Caco-2 (cell line): ENCODE results near the gene ABT1. TPM values are rescaled to one million over a fixed set of nuclear protein-coding genes. Genes with fewer than 3 reads are reported as not detected.

Source experiments
- BruUV-seq: library from RNA; stranded (reverse); fragments of 400-500 nt; replicated peaks from 2 replicates; lab custom pipeline; 2021; lab: Mats Ljungman, UMichigan
- CTCF ChIA-PET: fragments of 300-600 bp; sonication (Branson Sonifier 250); formaldehyde crosslinking; loops from one replicate; lab custom pipeline; 2022; ENCODE audit warnings: antibody characterized with exemption; lab: Charles Lee
- POLR2A ChIA-PET: fragments of 300-600 bp; sonication (Branson Sonifier 250); formaldehyde crosslinking; loops from one replicate; lab custom pipeline; 2022; ENCODE audit warnings: antibody characterized with exemption; lab: Charles Lee
- DNase-seq, 2 experiments: peaks; one replicate each; pipeline versions ENCODE4 v3.0.0 to v3.0.0-alpha.2; 2020 to 2022
- H3K27me3 ChIP-seq: replicated peaks from 2 replicates; pipeline ENCODE4 v1.6.0; 2011; ENCODE audit warnings: low read length; ENCODE audit not compliant: control insufficient read depth, insufficient read depth
- H3K36me3 ChIP-seq: 2 replicates; pipeline ENCODE4 v1.5.1; 2011; ENCODE audit warnings: low read length; ENCODE audit not compliant: control insufficient read depth, insufficient read depth
- H3K4me1 ChIP-seq: fragments of 250-450 bp; sonication (Bioruptor Pico); 2 replicates; pipeline ENCODE4 v1.5.1; 2020; ENCODE audit warnings: mild to moderate bottlenecking
- H3K4me3 ChIP-seq: 2 replicates; pipeline ENCODE4 v1.5.1; 2011; ENCODE audit warnings: low read depth, mild to moderate bottlenecking, control low read depth, low read length
- H3K9me3 ChIP-seq: fragments of 250-450 bp; sonication (Bioruptor Pico); 2 replicates; pipeline ENCODE4 v1.5.1; 2020; ENCODE audit warnings: mild to moderate bottlenecking, moderate library complexity
- H3K27ac Mint-ChIP-seq: one replicate; pipeline ENCODE4 v1.8.0; 2022; ENCODE audit warnings: mixed read lengths; ENCODE audit not compliant: unreplicated experiment
- H3K27me3 Mint-ChIP-seq: one replicate; pipeline ENCODE4 v1.8.0; 2022; ENCODE audit warnings: mixed read lengths; ENCODE audit not compliant: insufficient read depth, unreplicated experiment
- H3K36me3 Mint-ChIP-seq: one replicate; pipeline ENCODE4 v1.8.0; 2022; ENCODE audit warnings: mild to moderate bottlenecking, mixed read lengths; ENCODE audit not compliant: insufficient read depth, unreplicated experiment
- H3K4me1 Mint-ChIP-seq: one replicate; pipeline ENCODE4 v1.8.0; 2022; ENCODE audit warnings: low read depth, mixed read lengths; ENCODE audit not compliant: unreplicated experiment
- H3K4me3 Mint-ChIP-seq: one replicate; pipeline ENCODE4 v1.8.0; 2022; ENCODE audit warnings: mild to moderate bottlenecking, moderate library complexity, mixed read lengths; ENCODE audit not compliant: unreplicated experiment
- H3K9me3 Mint-ChIP-seq: one replicate; pipeline ENCODE4 v1.8.0; 2022; ENCODE audit warnings: mixed read lengths; ENCODE audit not compliant: unreplicated experiment
- CTCF ChIP-seq, 2 experiments: fragments of 200-600 bp in 1 of 2; IDR thresholded peaks; 1 replicate in 1 of 2; 2 replicates in 1 of 2; pipeline versions ENCODE4 v1.5.1 to v1.8.0; 2011 to 2022; ENCODE audit warnings: antibody characterized with exemption in 1 of 2, control low read depth in 1 of 2, inconsistent platforms in 1 of 2, low read depth in 1 of 2, low read length in 1 of 2, mild to moderate bottlenecking in 1 of 2, moderate library complexity in 1 of 2; ENCODE audit not compliant: insufficient read depth in 1 of 2, severe bottlenecking in 1 of 2, unreplicated experiment in 1 of 2
- intact Hi-C: fragments of 100-400 bp; cut with micrococcal nuclease; formaldehyde crosslinking; loops from one replicate; pipeline ENCODE4 v1.10.0; 2022; ENCODE audit not compliant: unreplicated experiment
- total RNA-seq: library from RNA; stranded (reverse); gene quantifications from 2 replicates; pipeline ENCODE4 v1.2.3, GENCODE V29; 2022

The ABT1 gene
- total RNA-seq, 1 experiment from 2014 or later, result 15.1 TPM

- CTCF ChIA-PET, result interaction anchor here (0.7 to 2.3 kb wide), 4 partner anchors 13 to 393 kb away, joined by 3 to 18 read pairs (median 8); no protein-coding TSS in a partner anchor
- intact Hi-C loops, result loop anchor here (2.0 to 5.0 kb wide), 2 partner anchors 47 to 227 kb away; no protein-coding TSS in a partner anchor
- DNase-seq, result no peak
- H3K4me3 ChIP-seq, result peak overlapping the region; percentile 49
- H3K36me3 ChIP-seq, result no peaks in the 10 kb centered on the region
- Mint-ChIP-seq H3K27me3 (peaks cover 9% of the 10 kb centered on the region), H3K4me1 (peaks cover 22% of the 10 kb centered on the region), H3K27ac (peak overlapping the region; percentile 95), H3K9me3 (no peaks in the 10 kb centered on the region), H3K4me3 (peak overlapping the region; percentile 95), H3K36me3 (peaks cover 34% of the 10 kb centered on the region)
- H3K9me3 ChIP-seq, result no peaks in the 10 kb centered on the region
- no peaks in the 10 kb centered on the region for H3K27me3 ChIP-seq
- no TSS peak for BruUV-seq
- H3K4me1 ChIP-seq, result 0 out of 2 replicates have a peak, but pooled peaks cover 5% of the 10 kb centered on the region
- POLR2A ChIA-PET, result interaction anchor here (1.0 kb wide), 1 partner anchor 37 kb away, joined by 4 read pairs; no protein-coding TSS in a partner anchor
- no peak for TF ChIP-seq CTCF (IDR thresholded peaks at IDR 0.05; ENCODE audit: insufficient read depth in 1 of 2, low read depth in 1 of 2, low read length in 1 of 2, severe bottlenecking in 1 of 2, unreplicated experiment in 1 of 2)
Observed at GRCh38 chr6:26569433-26569764, 27.4 kb upstream of the ABT1 start.

- BruUV-seq, result no TSS peak
- intact Hi-C loops, result no loop called here
- DNase-seq, result no peak
Observed at GRCh38 chr6:26570027-26570809, 26.5 kb upstream of the ABT1 start.

More at GRCh38 chr6:26570027-26570809, 26.5 kb upstream of the ABT1 start:
- H3K4me3 ChIP-seq, result no peak overlapping the region
- ChIA-PET CTCF (interaction anchor here (1.2 to 2.3 kb wide), 3 partner anchors 13 to 229 kb away, joined by 3 to 18 read pairs (median 11); no protein-coding TSS in a partner anchor), POLR2A (no interaction called here)
- no peaks in the 10 kb centered on the region for H3K27me3 ChIP-seq
- no peak overlapping the region for H3K27ac Mint-ChIP-seq
- H3K9me3 ChIP-seq, result no peaks in the 10 kb centered on the region
- H3K9me3 Mint-ChIP-seq, result no peaks in the 10 kb centered on the region
- H3K36me3 ChIP-seq, result no peaks in the 10 kb centered on the region
- TF ChIP-seq CTCF (IDR thresholded peaks at IDR 0.05; ENCODE audit: insufficient read depth in 1 of 2, low read depth in 1 of 2, low read length in 1 of 2, severe bottlenecking in 1 of 2, unreplicated experiment in 1 of 2), result no peak
- H3K4me3 Mint-ChIP-seq, result no peak overlapping the region
- peaks cover 9% of the 10 kb centered on the region for H3K27me3 Mint-ChIP-seq
- H3K4me1 ChIP-seq, result 0 out of 2 replicates have a peak, but pooled peaks cover 5% of the 10 kb centered on the region
- peaks cover 34% of the 10 kb centered on the region for H3K36me3 Mint-ChIP-seq
- H3K4me1 Mint-ChIP-seq, result peaks cover 22% of the 10 kb centered on the region
